K562 (cell line): Measurements from ENCODE around the gene CBLC. TPM values are rescaled to one million over a fixed set of nuclear protein-coding genes. Genes with fewer than 3 reads are reported as not detected.

Experiments used
- ARHGAP35 ChIP-seq: fragments of 450-650 bp; IDR thresholded peaks from 2 replicates; pipeline ENCODE4 v1.6.1; 2018; ENCODE audit not compliant: partially characterized antibody
- ARNT ChIP-seq, 2 experiments: fragments of 450-650 bp; IDR thresholded peaks; 2 replicates each; pipeline ENCODE4 v1.6.1; 2016; ENCODE audit warnings: mild to moderate bottlenecking in 1 of 2
- CREBBP ChIP-seq: IDR thresholded peaks from one replicate; pipeline ENCODE4 v1.6.1; 2012; ENCODE audit warnings: low read depth, mild to moderate bottlenecking, control low read depth, inconsistent platforms, low read length
- EHMT2 ChIP-seq: fragments of 450-650 bp; IDR thresholded peaks from 2 replicates; pipeline ENCODE4 v1.6.1; 2018; ENCODE audit warnings: antibody characterized with exemption
- EP300 ChIP-seq: IDR thresholded peaks from 2 replicates; pipeline ENCODE4 v1.6.1; 2012; ENCODE audit warnings: low read length, improper control_type of control experiment
- EP400 ChIP-seq: fragments of 450-650 bp; IDR thresholded peaks from 2 replicates; pipeline ENCODE4 v1.6.1; 2017; ENCODE audit warnings: antibody characterized with exemption, mild to moderate bottlenecking, moderate library complexity
- ETV1 ChIP-seq: fragments of 450-650 bp; conservative IDR thresholded peaks from 2 replicates; pipeline ENCODE4 v1.6.1; 2016; ENCODE audit warnings: missing genetic modification characterization, control low read depth, low read depth, missing compliant biosample characterization
- KDM4B ChIP-seq, 2 experiments: fragments of 450-650 bp in 1 of 2; sonication (generic) in 1 of 2; IDR thresholded peaks; 2 replicates each; pipeline ENCODE4 v1.6.1; 2016 to 2017; ENCODE audit warnings: borderline replicate concordance in 2 of 2, antibody characterized with exemption in 1 of 2, low read depth in 1 of 2, mild to moderate bottlenecking in 1 of 2
- MAZ ChIP-seq, 2 experiments: fragments of 450-650 bp in 1 of 2; sonication (generic) in 1 of 2; formaldehyde crosslinking; IDR thresholded peaks in 1 of 2; conservative IDR thresholded peaks in 1 of 2; 2 replicates each; pipeline versions ENCODE4 v1.4.0 to v1.5.0; 2020; ENCODE audit warnings: mild to moderate bottlenecking in 1 of 2, missing genetic modification reagents in 1 of 2
- NFE2 ChIP-seq: IDR thresholded peaks from 2 replicates; pipeline ENCODE4 v1.6.1; 2014; ENCODE audit warnings: antibody characterized with exemption, low read depth
- NR2C1 ChIP-seq, 2 experiments: fragments of 450-650 bp; IDR thresholded peaks; 2 replicates each; pipeline ENCODE4 v1.6.1; 2017; ENCODE audit warnings: mild to moderate bottlenecking in 2 of 2, antibody characterized with exemption in 1 of 2, inconsistent platforms in 1 of 2, missing compliant biosample characterization in 1 of 2, missing genetic modification characterization in 1 of 2
- POLR2A ChIP-seq: fragments of 450-650 bp; conservative IDR thresholded peaks from 2 replicates; pipeline ENCODE4 v1.6.1; 2016
- PTRF ChIP-seq: fragments of 450-650 bp; IDR thresholded peaks from 2 replicates; pipeline ENCODE4 v1.6.1; 2016; ENCODE audit warnings: mild to moderate bottlenecking, missing genetic modification characterization, missing compliant biosample characterization
- RB1 ChIP-seq: fragments of 450-650 bp; IDR thresholded peaks from 2 replicates; pipeline ENCODE4 v1.6.1; 2017; ENCODE audit warnings: low read depth, mild to moderate bottlenecking
- RBM22 ChIP-seq: fragments of 200-400 bp; formaldehyde crosslinking; IDR thresholded peaks from 2 replicates; pipeline ENCODE4 v1.6.1; 2018; ENCODE audit warnings: low read length, low read depth; ENCODE audit not compliant: poor library complexity, severe bottlenecking
- SMAD2 ChIP-seq: fragments of 150-350 bp; IDR thresholded peaks from 2 replicates; pipeline ENCODE4 v1.6.1; 2014; ENCODE audit warnings: low read depth, mild to moderate bottlenecking, low read length
- SRSF3 ChIP-seq: fragments of 200-400 bp; formaldehyde crosslinking; IDR thresholded peaks from 2 replicates; pipeline ENCODE4 v1.6.1; 2016; ENCODE audit warnings: mild to moderate bottlenecking, low read length, moderate library complexity; ENCODE audit not compliant: insufficient read depth
- ZC3H8 ChIP-seq: fragments of 450-650 bp; IDR thresholded peaks from 2 replicates; pipeline ENCODE4 v1.6.1; 2017
- ZFP36 ChIP-seq: fragments of 150-350 bp; IDR thresholded peaks from 2 replicates; pipeline ENCODE4 v1.6.1; 2018; ENCODE audit warnings: low read length, low read depth; ENCODE audit not compliant: partially characterized antibody
- ZFPM2 ChIP-seq: fragments of 250-450 bp; sonication (Bioruptor Pico); IDR thresholded peaks from 2 replicates; pipeline ENCODE4 v1.5.1; 2022; ENCODE audit warnings: mild to moderate bottlenecking
- ZKSCAN3 ChIP-seq: fragments of 250-450 bp; sonication (Bioruptor Pico); IDR thresholded peaks from 2 replicates; pipeline ENCODE4 v1.4.0; 2020
- ZNF217 ChIP-seq: sonication (generic); formaldehyde crosslinking; IDR thresholded peaks from 2 replicates; pipeline ENCODE4 v1.8.0; 2022; ENCODE audit warnings: mild to moderate bottlenecking, missing genetic modification reagents
- ZNF253 ChIP-seq: fragments of 250-450 bp; sonication (Bioruptor Pico); conservative IDR thresholded peaks from 2 replicates; pipeline ENCODE4 v1.6.1; 2021; ENCODE audit warnings: mild to moderate bottlenecking
- ZNF263 ChIP-seq: sonication (generic); formaldehyde crosslinking; IDR thresholded peaks from 2 replicates; pipeline ENCODE4 v1.8.0; 2022; ENCODE audit warnings: mild to moderate bottlenecking, missing genetic modification reagents, borderline replicate concordance
- ZNF274 ChIP-seq: IDR thresholded peaks from 2 replicates; pipeline ENCODE4 v1.6.1; 2011; ENCODE audit warnings: low read depth, mild to moderate bottlenecking, low read length, moderate library complexity, borderline replicate concordance
- ZNF316 ChIP-seq: fragments of 450-650 bp; IDR thresholded peaks from 2 replicates; pipeline ENCODE4 v1.6.1; 2016
- ZNF57 ChIP-seq: fragments of 450-650 bp; formaldehyde crosslinking; IDR thresholded peaks from 2 replicates; pipeline ENCODE4 v1.4.0; 2020; ENCODE audit warnings: mild to moderate bottlenecking, moderate library complexity
- polyA plus RNA-seq, 8 experiments: library from polyadenylated mRNA; depleted of rRNA in 4 of 8; stranded (reverse) in 5 of 8; unstranded in 3 of 8; fragments of >200 nt; fragmentation: Nextera tagmentation in 2 of 8; fragmentation: Illumina TruSeq in 1 of 8; extraction: Ambion mirVana in 2 of 8; extraction: Trizol in 1 of 8; gene quantifications; 2 replicates each; pipeline versions ENCODE4 v1.2.1 to v1.2.3, GENCODE V29; 2011 to 2014; ENCODE audit warnings: inconsistent platforms in 1 of 8, missing spikeins in 1 of 8
- total RNA-seq, 7 experiments: library from RNA; depleted of rRNA in 6 of 7; stranded (reverse); fragments of >200 nt in 6 of 7; fragmentation: Illumina TruSeq in 2 of 7; extraction: Trizol in 2 of 7; gene quantifications; 2 replicates each; pipeline versions ENCODE4 v1.2.1 to v1.2.3, GENCODE V29; 2011 to 2021; ENCODE audit warnings: low replicate concordance in 1 of 7
- TF ChIP-seq, protein P1 (sequence below), 2 experiments: fragments of 250-450 bp in 1 of 2; fragments of 450-650 bp in 1 of 2; sonication (Bioruptor Pico) in 1 of 2; IDR thresholded peaks; 2 replicates each; pipeline versions ENCODE4 v1.6.1 to v1.8.0; 2016 to 2021; ENCODE audit warnings: mild to moderate bottlenecking in 2 of 2, moderate library complexity in 2 of 2, missing compliant biosample characterization in 1 of 2, missing genetic modification characterization in 1 of 2
- TF ChIP-seq, protein P2 (sequence below): sonication (generic); formaldehyde crosslinking; IDR thresholded peaks from 2 replicates; pipeline ENCODE4 v1.8.0; 2022; ENCODE audit warnings: missing genetic modification reagents, mild to moderate bottlenecking, borderline replicate concordance

CBLC gene
- total and polyA plus RNA-seq, 9 of the 15 experiments (the other 6 are each of a cell fraction or from before 2014, with no cell fraction given) = 0.09 TPM; not detected in 8

DNA sequence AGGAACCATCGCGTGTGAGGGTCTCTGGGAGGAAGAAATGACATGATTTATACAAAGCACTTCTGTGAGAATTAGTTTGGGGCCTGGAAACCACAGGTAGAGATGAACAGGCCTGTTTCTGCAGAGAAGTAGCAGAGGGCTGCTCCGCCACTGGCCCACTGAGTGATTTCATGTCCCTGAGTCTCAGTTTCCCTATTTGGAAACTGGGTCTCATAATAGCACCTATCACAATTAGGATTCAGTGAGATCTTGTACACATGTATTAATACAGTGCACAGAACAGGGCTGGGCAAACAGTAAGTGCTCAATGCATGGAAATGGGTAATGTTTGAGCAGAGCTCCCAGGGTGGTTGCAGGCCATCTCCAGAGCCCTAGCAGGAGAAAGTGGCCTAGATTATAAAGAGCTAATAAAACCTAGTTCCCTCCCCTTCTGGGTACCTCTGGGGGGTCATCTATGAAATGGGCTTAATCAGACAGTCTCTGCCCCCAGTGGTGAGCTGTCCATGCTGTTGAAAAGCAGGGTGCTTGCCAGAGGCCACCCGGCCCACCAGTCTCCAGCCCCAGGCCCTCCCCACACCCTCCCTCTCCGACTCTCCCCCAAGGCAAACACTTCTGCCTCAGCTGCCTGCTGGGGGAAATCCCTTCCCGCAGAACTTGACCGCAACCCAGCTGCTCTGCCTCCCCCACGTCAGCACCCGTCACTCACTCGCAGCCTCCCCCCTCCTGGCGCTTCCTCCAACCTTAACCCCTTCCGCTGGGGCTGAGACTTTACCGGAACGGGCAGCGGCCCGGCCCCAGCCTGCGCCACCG, 24.7 kb upstream of the CBLC start (continued):
- TF ChIP-seq KDM4B (IDR thresholded peaks at IDR 0.05; ENCODE audit: borderline replicate concordance in 2 of 2, low read depth in 1 of 2) (peak in 1 of 2 experiments; percentile 94; a peak in 1 of 4 replicates), ARNT (IDR thresholded peaks at IDR 0.05) (peak; percentile 27 to 91; a peak in 3 of 4 replicates), ZFP36 (peak; percentile 18), ZKSCAN3 (CRISPR knock-in tag) (no peak), ETV1 (peak; percentile 97), ZNF316 (no peak; the same call in 1 of the 2 replicates), EHMT2 (no peak), RBM22 (peak; percentile 82), ZNF263 (CRISPR knock-in tag) (peak; percentile 18; the same call in 1 of the 2 replicates), CREBBP (no peak), MAZ (CRISPR knock-in tag; conservative IDR thresholded peaks at IDR 0.05 in 1 of 2, IDR thresholded peaks at IDR 0.05 in 1 of 2) (peak; percentile 96 to 99), PTRF (tag) (no peak), NFE2 (peak; percentile 60; the same call in 1 of the 2 replicates), ZFPM2 (no peak), RB1 (peak; percentile 74; the same call in 1 of the 2 replicates), EP300 (peak; percentile 90), SMAD2 (no peak), ZC3H8 (no peak), ZNF253 (CRISPR knock-in tag) (no peak), ZNF274 (no peak), SRSF3 (no peak), ZNF57 (CRISPR knock-in tag) (no peak), ZNF217 (CRISPR knock-in tag) (no peak), EP400 (peak; percentile 71; the same call in 1 of the 2 replicates), ARHGAP35 (no peak), POLR2A (0 out of 2 replicates have a peak, but pooled peaks have one; percentile 13), NR2C1 (IDR thresholded peaks at IDR 0.05) (0 out of 2 replicates have a peak, but pooled peaks have one; percentile 25), NR2C1 (tag; IDR thresholded peaks at IDR 0.05) (no peak; the same call in 1 of the 2 replicates)
- TF ChIP-seq, protein P1, sequence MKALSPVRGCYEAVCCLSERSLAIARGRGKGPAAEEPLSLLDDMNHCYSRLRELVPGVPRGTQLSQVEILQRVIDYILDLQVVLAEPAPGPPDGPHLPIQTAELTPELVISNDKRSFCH (CRISPR knock-in tag; IDR thresholded peaks at IDR 0.05) = no peak
- TF ChIP-seq, protein P1 (tag; IDR thresholded peaks at IDR 0.05) = peak; percentile 42; the same call in 1 of the 2 replicates
- TF ChIP-seq, protein P2, sequence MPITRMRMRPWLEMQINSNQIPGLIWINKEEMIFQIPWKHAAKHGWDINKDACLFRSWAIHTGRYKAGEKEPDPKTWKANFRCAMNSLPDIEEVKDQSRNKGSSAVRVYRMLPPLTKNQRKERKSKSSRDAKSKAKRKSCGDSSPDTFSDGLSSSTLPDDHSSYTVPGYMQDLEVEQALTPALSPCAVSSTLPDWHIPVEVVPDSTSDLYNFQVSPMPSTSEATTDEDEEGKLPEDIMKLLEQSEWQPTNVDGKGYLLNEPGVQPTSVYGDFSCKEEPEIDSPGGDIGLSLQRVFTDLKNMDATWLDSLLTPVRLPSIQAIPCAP (CRISPR knock-in tag) = no peak
